Activated CD8-positive, alpha-beta T cell treated with anti-CD3 and anti-CD28 coated beads, Interleukin-2, amount 10 ng/mL, durations not matched to agents 7 days and 5 days (primary cell): ENCODE results near the gene FBXO22. TPM values are rescaled to one million over a fixed set of nuclear protein-coding genes. Genes with fewer than 3 reads are reported as not detected.

Experiments used
- ATAC-seq: fragments of 150-1000 bp; cut with Tn5 transposase; one replicate; pipeline ENCODE4 v1.10.0; 2021; ENCODE audit warnings: moderate library complexity
- CTCF ChIA-PET: fragments of 350-600 bp; sonication (Branson Sonifier 250); formaldehyde crosslinking; loops from one replicate; lab custom pipeline; 2021; ENCODE audit warnings: antibody characterized with exemption; lab: Charles Lee
- POLR2A ChIA-PET: fragments of 350-600 bp; sonication (Branson Sonifier 250); formaldehyde crosslinking; loops from one replicate; lab custom pipeline; 2021; ENCODE audit warnings: antibody characterized with exemption; lab: Charles Lee
- DNase-seq: peaks from one replicate; pipeline ENCODE4 v3.0.0-alpha.2; 2020
- H3K27ac Mint-ChIP-seq: one replicate; pipeline ENCODE4 v1.8.0; 2021; ENCODE audit warnings: mild to moderate bottlenecking, mixed read lengths
- H3K27me3 Mint-ChIP-seq: one replicate; pipeline ENCODE4 v1.8.0; 2021; ENCODE audit warnings: low read depth, mixed read lengths
- H3K36me3 Mint-ChIP-seq: one replicate; pipeline ENCODE4 v1.8.0; 2021; ENCODE audit warnings: low read depth, mixed read lengths
- H3K4me1 Mint-ChIP-seq: one replicate; pipeline ENCODE4 v1.8.0; 2021; ENCODE audit warnings: low read depth, mixed read lengths
- H3K4me3 Mint-ChIP-seq: one replicate; pipeline ENCODE4 v1.8.0; 2021; ENCODE audit warnings: mild to moderate bottlenecking, mixed read lengths
- H3K9me3 Mint-ChIP-seq: one replicate; pipeline ENCODE4 v1.8.0; 2022; ENCODE audit warnings: mixed read lengths; ENCODE audit not compliant: insufficient read depth
- total RNA-seq, 2 experiments: library from RNA; stranded (reverse); gene quantifications; one replicate each; pipeline ENCODE4 v1.2.3, GENCODE V29; 2021

FBXO22 gene
- total RNA-seq, 2 experiments from 2014 or later = 41.4 to 43.4 TPM

DNA sequence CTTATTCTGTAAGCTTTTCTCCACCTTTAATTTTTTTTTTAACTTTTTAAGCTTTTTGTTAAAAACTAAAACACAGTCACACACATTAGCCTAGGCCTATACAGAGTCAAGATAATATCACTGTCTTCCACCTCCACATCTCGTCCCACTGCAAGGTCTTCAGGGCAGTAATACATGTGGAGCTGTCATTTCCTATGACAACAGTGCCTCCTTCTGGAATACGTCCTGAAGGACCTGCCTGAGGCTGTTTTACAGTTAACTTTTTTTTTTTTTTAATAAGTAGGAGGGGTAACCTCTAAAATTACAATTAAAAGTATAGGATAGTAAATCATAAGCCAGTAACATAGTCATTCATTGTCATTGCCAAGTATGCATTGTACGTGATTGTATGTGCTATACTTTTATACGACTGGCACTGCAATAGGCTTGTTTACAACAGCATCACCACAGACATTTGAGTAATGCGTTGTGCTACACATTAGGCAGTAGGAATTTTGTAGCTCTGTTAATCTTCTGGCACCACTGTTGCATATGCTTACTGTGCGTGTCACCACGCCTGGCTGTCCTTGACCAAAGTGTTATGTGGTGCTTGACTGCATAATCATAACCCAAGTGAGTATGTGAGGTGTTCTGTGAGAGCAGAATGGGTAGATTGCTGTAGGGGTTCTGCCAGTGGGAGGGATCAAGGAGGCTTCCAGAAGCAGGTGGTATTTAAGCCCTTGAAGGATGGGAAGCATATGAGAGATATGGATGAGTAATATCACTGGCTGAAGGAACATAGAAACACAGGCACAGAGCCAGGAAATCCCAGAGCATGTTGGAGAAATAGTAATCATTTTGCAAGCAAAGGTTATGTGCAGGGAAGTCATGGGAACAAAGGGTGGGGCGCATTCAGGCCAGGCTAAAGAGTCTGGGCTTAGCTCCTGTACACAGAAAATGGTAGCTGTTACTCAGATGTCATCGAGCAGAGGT lies 18.3 kb downstream of the FBXO22 start:
- DNase-seq = peak; percentile 36
- no peaks in the 10 kb centered on the region for H3K27me3 Mint-ChIP-seq
- H3K27ac Mint-ChIP-seq = no peak overlapping the region
- no peaks in the 10 kb centered on the region for H3K9me3 Mint-ChIP-seq
- CTCF ChIA-PET = interaction anchor here (0.6 to 3.0 kb wide), 11 partner anchors 11 to 379 kb away, joined by 3 to 18 read pairs (median 3); no protein-coding TSS in a partner anchor
- H3K36me3 Mint-ChIP-seq = peaks cover 64% of the 10 kb centered on the region
- POLR2A ChIA-PET = no interaction called here
- ATAC-seq = peak; percentile 27
- H3K4me3 Mint-ChIP-seq = no peak overlapping the region
- H3K4me1 Mint-ChIP-seq = peaks cover 53% of the 10 kb centered on the region

DNA sequence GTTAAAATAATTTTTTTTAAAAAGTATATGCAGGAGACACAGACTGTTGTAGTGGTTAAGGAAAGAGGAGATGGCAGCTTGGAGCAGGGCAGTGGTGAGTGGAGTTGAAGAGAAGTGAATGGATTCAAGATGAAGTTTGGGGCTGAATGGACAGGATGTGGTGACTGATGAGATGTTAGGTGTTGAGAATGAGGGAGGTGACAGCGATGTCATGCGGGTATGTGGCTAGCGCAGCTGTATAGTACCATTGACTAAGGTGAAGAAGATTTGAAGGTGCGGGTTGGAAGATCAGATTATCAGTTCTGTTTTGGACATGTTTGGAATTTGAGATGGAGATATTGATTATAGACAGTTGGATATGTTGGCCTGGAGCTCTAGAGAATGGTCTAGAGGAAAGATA lies 20.1 kb downstream of the FBXO22 start:
- peak; percentile 40 for ATAC-seq
- H3K4me3 Mint-ChIP-seq = no peak overlapping the region
- no peaks in the 10 kb centered on the region for H3K9me3 Mint-ChIP-seq
- H3K36me3 Mint-ChIP-seq = peaks cover 52% of the 10 kb centered on the region
- H3K27me3 Mint-ChIP-seq = no peaks in the 10 kb centered on the region
- peak; percentile 48 for DNase-seq
- ChIA-PET CTCF (interaction anchor here (0.7 to 1.3 kb wide), 4 partner anchors 8 to 108 kb away, joined by 3 read pairs; no protein-coding TSS in a partner anchor), POLR2A (interaction anchor here (1.1 kb wide), 1 partner anchor 20 kb away, joined by 6 read pairs; the partner anchor contains the start of gene FBXO22)
- peaks cover 64% of the 10 kb centered on the region for H3K4me1 Mint-ChIP-seq
- H3K27ac Mint-ChIP-seq = peak overlapping the region; percentile 1

DNA sequence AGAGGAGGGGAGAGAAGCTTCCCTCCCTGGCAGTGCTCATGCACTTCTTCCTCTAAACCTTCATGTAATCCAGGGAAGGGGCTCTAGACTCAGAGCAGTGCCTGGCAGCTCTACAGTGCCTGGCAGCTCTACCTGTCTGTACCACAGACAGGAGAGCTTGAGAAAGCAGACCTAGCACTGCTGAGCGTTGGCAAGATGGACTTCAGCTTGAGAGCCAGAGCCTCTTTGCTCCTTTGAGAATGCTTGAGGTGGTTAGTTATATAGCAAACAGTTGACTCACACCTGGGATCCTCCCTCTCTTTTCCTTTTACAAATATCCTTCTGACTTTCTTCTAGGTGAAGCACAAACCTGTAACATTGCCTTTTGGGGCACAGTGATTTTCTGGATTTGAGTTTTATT lies 20.9 kb downstream of the FBXO22 start:
- no peak overlapping the region for H3K4me3 Mint-ChIP-seq
- POLR2A ChIA-PET = no interaction called here
- no peak overlapping the region for H3K27ac Mint-ChIP-seq
- CTCF ChIA-PET = no interaction called here
- no peaks in the 10 kb centered on the region for H3K27me3 Mint-ChIP-seq
- ATAC-seq (no peak), DNase-seq (no peak)
- H3K4me1 Mint-ChIP-seq = peaks cover 65% of the 10 kb centered on the region
- H3K9me3 Mint-ChIP-seq = no peaks in the 10 kb centered on the region
- peaks cover 48% of the 10 kb centered on the region for H3K36me3 Mint-ChIP-seq

DNA sequence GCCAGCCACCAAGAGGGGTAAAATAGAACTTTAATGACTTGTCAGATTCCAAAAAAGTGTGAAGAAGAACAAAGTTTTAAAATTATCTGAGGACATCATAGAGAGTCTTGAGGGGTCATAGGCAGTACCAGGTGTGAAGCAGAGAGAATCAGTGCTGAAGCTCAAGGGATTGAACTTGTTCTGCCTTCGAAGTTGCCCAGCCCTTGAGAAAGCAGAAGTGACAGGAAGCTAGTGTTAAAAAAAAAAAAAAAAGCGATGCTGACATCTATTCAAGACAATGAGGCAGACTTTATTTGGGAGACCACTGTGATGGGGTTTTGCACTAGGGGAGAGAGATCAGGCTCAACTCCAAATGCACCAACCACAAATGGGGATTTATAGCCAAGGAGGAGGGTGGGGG lies 21.8 kb downstream of the FBXO22 start:
- no peaks in the 10 kb centered on the region for H3K9me3 Mint-ChIP-seq
- no peak overlapping the region for H3K27ac Mint-ChIP-seq
- ChIA-PET CTCF (interaction anchor here (0.9 kb wide), 2 partner anchors 25 to 197 kb away, joined by 3 to 4 read pairs; no protein-coding TSS in a partner anchor), POLR2A (no interaction called here)
- H3K4me1 Mint-ChIP-seq = peaks cover 66% of the 10 kb centered on the region
- H3K27me3 Mint-ChIP-seq = no peaks in the 10 kb centered on the region
- no peak for ATAC-seq
- H3K36me3 Mint-ChIP-seq = peaks cover 46% of the 10 kb centered on the region
- H3K4me3 Mint-ChIP-seq = no peak overlapping the region
- DNase-seq = no peak

DNA sequence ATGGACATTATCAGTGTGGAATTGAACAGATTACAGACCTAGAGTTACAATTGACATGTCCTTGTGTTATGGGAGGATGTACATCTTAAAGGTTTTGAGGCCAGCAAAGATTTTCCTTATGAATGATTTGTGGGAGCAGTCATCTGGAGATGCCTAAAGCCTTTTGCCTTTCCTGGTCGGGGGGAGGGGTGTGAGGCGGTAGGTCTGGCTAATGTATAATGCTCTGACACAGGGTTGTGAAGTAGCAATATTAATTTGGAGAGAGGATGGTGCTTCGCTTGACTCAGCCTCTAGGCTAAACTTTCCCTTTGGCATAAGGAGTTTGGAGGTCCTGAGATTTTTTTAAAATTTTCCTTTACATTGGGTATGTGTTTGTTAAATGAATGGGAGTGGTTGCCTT lies 23.3 kb downstream of the FBXO22 start:
- CTCF ChIA-PET = interaction anchor here (0.6 kb wide), 1 partner anchor 106 kb away, joined by 3 read pairs; no protein-coding TSS in a partner anchor
- DNase-seq (no peak), ATAC-seq (no peak)
- no peaks in the 10 kb centered on the region for H3K9me3 Mint-ChIP-seq
- no peaks in the 10 kb centered on the region for H3K27me3 Mint-ChIP-seq
- H3K4me3 Mint-ChIP-seq = no peak overlapping the region
- peaks cover 72% of the 10 kb centered on the region for H3K4me1 Mint-ChIP-seq
- POLR2A ChIA-PET = no interaction called here
- peaks cover 52% of the 10 kb centered on the region for H3K36me3 Mint-ChIP-seq
- no peak overlapping the region for H3K27ac Mint-ChIP-seq

DNA sequence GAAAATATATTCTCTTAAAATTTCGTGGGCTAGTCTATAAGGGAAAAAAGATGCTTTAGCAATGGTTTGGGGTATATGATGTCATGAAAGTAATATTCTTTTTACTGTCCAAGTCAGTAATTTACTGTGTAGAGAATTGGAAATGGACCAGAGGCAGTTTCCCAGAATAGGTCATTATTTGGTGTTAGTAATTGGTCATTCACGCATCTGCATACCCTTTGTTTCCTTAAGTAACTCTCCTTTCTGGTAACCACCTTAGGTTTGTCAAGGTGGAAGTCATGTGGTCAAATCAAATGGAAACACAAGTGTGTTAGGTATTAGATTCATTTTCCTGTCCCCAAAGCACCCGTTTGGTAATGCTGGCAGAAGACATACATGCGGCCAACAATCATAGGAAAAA lies 23.9 kb downstream of the FBXO22 start:
- ChIA-PET CTCF (interaction anchor here (1.9 kb wide), 1 partner anchor 129 kb away, joined by 5 read pairs; no protein-coding TSS in a partner anchor), POLR2A (no interaction called here)
- Mint-ChIP-seq H3K9me3 (no peaks in the 10 kb centered on the region), H3K27me3 (no peaks in the 10 kb centered on the region), H3K4me1 (peaks cover 66% of the 10 kb centered on the region), H3K27ac (no peak overlapping the region), H3K36me3 (peaks cover 49% of the 10 kb centered on the region), H3K4me3 (no peak overlapping the region)
- no peak for DNase-seq
- no peak for ATAC-seq

DNA sequence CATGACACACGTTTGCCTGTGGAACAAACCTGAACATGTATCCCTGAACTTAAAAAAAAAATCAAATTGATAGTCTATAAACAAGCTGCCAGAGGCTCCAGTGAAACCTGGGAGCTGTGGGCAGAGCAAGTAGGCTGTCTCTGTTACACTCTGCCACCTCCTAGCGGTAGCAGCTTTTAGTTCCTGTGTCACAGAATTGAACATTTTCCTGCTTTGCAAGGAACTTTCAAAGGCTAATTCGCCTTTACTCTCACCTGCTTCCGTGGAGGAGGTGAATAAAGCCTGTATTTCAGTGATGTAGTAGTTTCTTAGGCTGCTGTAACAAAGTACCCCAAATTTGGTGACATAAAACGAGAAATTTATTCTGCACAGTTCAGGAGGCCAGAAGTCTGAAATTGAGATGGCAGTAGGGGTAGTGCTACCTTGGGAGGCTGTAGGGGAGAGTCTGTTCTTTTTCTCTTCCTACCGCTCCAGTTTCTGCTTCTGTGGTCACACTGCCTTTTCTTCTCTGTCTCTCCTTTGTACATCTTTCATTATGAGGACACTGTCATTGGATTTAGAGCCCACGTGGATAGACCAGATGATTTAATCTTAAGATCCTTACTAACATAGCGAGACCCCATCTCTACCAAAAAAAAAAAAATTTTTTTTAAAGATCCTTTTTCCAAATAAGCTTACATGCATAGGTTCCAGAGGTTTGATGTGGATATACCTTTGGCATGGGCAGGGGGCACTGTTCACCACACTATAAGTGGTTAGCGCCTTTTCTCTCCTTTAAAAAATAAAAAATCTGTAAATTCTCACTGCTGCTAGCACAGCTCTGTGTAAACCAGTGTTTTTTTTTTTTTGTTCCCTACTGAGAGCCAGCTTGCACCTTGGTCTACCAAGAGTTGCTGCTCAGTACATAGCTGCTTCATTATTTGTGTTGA lies 25.3 kb downstream of the FBXO22 start:
- Mint-ChIP-seq H3K36me3 (peaks cover 47% of the 10 kb centered on the region), H3K27me3 (no peaks in the 10 kb centered on the region), H3K9me3 (no peaks in the 10 kb centered on the region), H3K4me3 (no peak overlapping the region), H3K4me1 (peaks cover 54% of the 10 kb centered on the region), H3K27ac (no peak overlapping the region)
- ChIA-PET CTCF (interaction anchor here (1.5 to 1.9 kb wide), 3 partner anchors 9 to 210 kb away, joined by 4 to 7 read pairs (median 5); no protein-coding TSS in a partner anchor), POLR2A (no interaction called here)
- ATAC-seq (no peak), DNase-seq (no peak)

DNA sequence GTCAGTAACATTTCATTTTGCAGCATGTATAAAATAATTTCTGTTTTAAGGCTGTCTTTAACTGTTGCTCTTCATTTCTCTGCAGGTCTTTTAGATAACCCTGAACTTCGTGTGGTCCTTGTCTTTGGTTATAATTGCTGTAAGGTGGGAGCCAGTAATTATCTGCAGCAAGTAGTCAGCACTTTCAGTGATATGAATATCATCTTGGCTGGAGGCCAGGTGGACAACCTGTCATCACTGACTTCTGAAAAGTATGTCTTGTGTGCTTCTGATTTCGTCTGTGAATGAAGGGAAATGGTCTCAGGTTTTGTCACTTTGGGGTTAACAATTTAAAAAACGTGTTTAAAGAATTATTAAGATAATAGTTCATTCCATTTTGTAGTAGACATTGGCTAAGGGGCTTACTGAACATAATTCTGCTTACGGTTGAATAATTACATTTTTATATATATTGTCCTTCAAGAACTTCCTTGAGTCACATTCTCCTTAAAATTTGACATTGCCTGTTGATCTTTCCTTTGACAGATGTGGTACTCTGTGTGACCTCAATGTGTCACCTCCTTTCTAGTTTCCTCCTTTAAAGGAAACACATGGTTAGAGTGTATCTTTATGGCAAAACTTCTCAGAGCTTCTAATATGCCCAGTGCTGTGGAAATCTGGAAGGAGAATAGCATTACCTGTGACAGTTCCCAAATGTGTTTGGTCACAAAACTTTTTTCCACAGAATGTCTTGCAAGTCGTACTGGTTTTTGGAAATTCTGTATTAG lies 26.3 kb downstream of the FBXO22 start:
- Mint-ChIP-seq H3K27ac (peak overlapping the region; percentile 47), H3K27me3 (no peaks in the 10 kb centered on the region), H3K9me3 (no peaks in the 10 kb centered on the region), H3K36me3 (peaks cover 46% of the 10 kb centered on the region), H3K4me1 (peaks cover 47% of the 10 kb centered on the region), H3K4me3 (no peak overlapping the region)
- ATAC-seq (peak; percentile 71), DNase-seq (no peak)
- POLR2A ChIA-PET = no interaction called here
- CTCF ChIA-PET = interaction anchor here (0.9 to 1.9 kb wide), 4 partner anchors 10 to 210 kb away, joined by 3 to 7 read pairs (median 4); no protein-coding TSS in a partner anchor

DNA sequence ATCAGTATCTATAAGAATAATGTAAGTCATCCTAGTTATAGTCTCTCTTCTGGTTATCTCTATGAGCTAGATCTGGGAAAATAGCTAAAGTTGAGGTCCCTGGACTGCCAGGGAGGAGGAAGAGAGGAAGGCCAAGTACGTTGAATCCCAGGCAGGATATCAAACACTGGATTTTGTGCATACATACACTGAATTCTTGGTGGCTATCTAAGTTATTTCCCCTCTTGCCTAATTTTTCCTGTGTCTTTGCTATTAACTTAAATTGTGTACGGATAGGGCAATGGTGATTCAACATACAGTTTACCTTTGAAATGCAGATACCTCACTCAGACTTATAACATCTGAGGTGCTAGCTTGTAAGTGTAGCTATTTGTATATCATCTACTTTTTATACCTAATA lies 27.2 kb downstream of the FBXO22 start:
- DNase-seq = no peak
- POLR2A ChIA-PET = no interaction called here
- Mint-ChIP-seq H3K9me3 (no peaks in the 10 kb centered on the region), H3K27ac (no peak overlapping the region), H3K4me3 (no peak overlapping the region), H3K36me3 (peaks cover 47% of the 10 kb centered on the region), H3K27me3 (no peaks in the 10 kb centered on the region), H3K4me1 (peaks cover 40% of the 10 kb centered on the region)
- CTCF ChIA-PET = interaction anchor here (0.6 to 1.2 kb wide), 6 partner anchors 8 to 946 kb away, joined by 3 read pairs; no protein-coding TSS in a partner anchor
- ATAC-seq = no peak

DNA sequence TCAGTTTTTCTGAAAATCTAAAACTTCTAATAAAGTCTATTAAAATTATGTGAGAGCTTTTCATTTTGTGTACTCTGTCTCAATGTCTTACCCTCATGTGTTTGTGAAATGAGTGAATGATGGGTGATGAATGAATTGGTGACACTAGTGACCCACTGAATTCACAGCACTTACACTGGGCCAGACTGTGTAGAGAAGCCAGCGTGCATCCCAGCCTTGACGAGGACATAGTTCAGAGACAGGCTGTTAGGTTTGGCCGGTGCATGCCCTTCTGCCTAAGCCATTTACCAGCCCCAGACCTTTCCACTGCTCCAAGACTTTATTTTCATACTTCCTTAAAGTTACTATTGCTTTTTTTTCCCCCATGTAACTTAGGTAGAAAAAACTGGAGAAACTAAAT lies 38.8 kb downstream of the FBXO22 start:
- H3K4me3 Mint-ChIP-seq = no peak overlapping the region
- POLR2A ChIA-PET = no interaction called here
- no peak overlapping the region for H3K27ac Mint-ChIP-seq
- H3K36me3 Mint-ChIP-seq = peaks cover 20% of the 10 kb centered on the region
- H3K27me3 Mint-ChIP-seq = peaks cover 8% of the 10 kb centered on the region
- H3K4me1 Mint-ChIP-seq = no peaks in the 10 kb centered on the region
- peaks cover 5% of the 10 kb centered on the region for H3K9me3 Mint-ChIP-seq
- DNase-seq (no peak), ATAC-seq (no peak)
- CTCF ChIA-PET = no interaction called here

DNA sequence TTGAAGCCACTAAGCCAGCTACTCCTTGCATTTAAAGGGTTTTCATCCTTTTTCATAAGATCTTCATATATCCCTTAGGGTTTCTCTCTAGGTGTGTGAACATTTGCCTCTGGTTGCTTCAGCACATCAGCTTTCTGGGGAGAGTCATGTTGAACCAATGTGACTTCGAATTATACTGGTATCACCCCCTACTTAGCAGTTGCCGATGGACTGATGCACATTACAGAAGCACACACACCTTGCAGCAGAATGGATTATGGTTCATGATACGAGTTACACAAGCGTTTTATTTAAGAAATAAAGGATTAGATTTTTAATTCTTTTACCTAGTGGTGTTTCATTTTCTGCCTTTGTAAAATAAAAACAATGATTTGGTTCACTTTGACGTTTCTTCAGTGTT lies 39.6 kb downstream of the FBXO22 start:
- no peaks in the 10 kb centered on the region for H3K4me1 Mint-ChIP-seq
- ATAC-seq = no peak
- H3K27me3 Mint-ChIP-seq = peaks cover 12% of the 10 kb centered on the region
- H3K4me3 Mint-ChIP-seq = no peak overlapping the region
- DNase-seq = no peak
- H3K27ac Mint-ChIP-seq = no peak overlapping the region
- POLR2A ChIA-PET = no interaction called here
- no peaks in the 10 kb centered on the region for H3K9me3 Mint-ChIP-seq
- CTCF ChIA-PET = no interaction called here
- H3K36me3 Mint-ChIP-seq = peaks cover 12% of the 10 kb centered on the region
